ENCODE data around the gene EFNA5. TPM values are rescaled to one million over a fixed set of nuclear protein-coding genes. Genes with fewer than 3 reads are reported as not detected.

Gene EFNA5
- total RNA-seq, 1 experiment from 2014 or later: 0.22 TPM

GRCh38 chr5:107398703-107399102 is 272.0 kb downstream of the EFNA5 start:
- Histone ChIP-seq H3K9me2 (ENCODE audit: insufficient read depth) (no peaks in the 10 kb centered on the region; the same call in 1 of the 2 replicates), H3K9me3 (ENCODE audit: control insufficient read depth in 1 of 2, insufficient read depth in 1 of 2, low read depth in 1 of 2, low read length in 2 of 2) (no peaks in the 10 kb centered on the region), H3K27ac (ENCODE audit: low read depth, low read length) (no peak overlapping the region), H3K4me3 (replicated peaks in 1 of 2; ENCODE audit: low read depth in 1 of 2, low read length in 2 of 2) (no peak overlapping the region), H3K79me2 (ENCODE audit: insufficient read depth, low read length) (no peaks in the 10 kb centered on the region), H3K36me3 (ENCODE audit: control insufficient read depth in 1 of 2, insufficient read depth in 2 of 2, low read length in 2 of 2) (no peaks in the 10 kb centered on the region), H3K9ac (ENCODE audit: low read length) (no peak overlapping the region), H4K20me1 (ENCODE audit: insufficient read depth) (no peaks in the 10 kb centered on the region), H3K27me3 (ENCODE audit: insufficient read depth, low read length) (no peaks in the 10 kb centered on the region), H2AFZ (ENCODE audit: low read depth, low read length, poor library complexity, severe bottlenecking) (no peak overlapping the region), H3K4me2 (ENCODE audit: low read length) (no peak overlapping the region), H3K4me1 (ENCODE audit: control insufficient read depth in 1 of 2, insufficient read depth in 2 of 2, low read length in 2 of 2) (no peaks in the 10 kb centered on the region)
- ChIA-PET CTCF (no interaction called here), POLR2A (no interaction called here), RAD21 (ENCODE audit: low non-redundant PET in 1 of 2, low total read pairs in 2 of 2, uncharacterized antibody in 2 of 2, unreplicated experiment in 2 of 2) (no interaction called here)
- intact Hi-C loops (cut with micrococcal nuclease): no loop called here
- TF ChIP-seq POLR2A (IDR thresholded peaks at IDR 0.05; ENCODE audit: borderline replicate concordance, extremely low read depth, insufficient read depth, insufficient read length) (no peak), CEBPB (IDR thresholded peaks at IDR 0.05; ENCODE audit: low read depth) (no peak), ZBTB33 (IDR thresholded peaks at IDR 0.05; ENCODE audit: extremely low read depth, insufficient replicate concordance, low read length) (no peak), CTCF (IDR thresholded peaks at IDR 0.05 in 2 of 3, conservative IDR thresholded peaks at IDR 0.05 in 1 of 3; ENCODE audit: borderline replicate concordance in 1 of 3, insufficient read depth in 1 of 3, low read depth in 2 of 3, low read length in 2 of 3) (no peak), EGR1 (IDR thresholded peaks at IDR 0.05; ENCODE audit: low read depth) (no peak), RAD21 (IDR thresholded peaks at IDR 0.05; ENCODE audit: low read depth) (no peak), SP1 (IDR thresholded peaks at IDR 0.05; ENCODE audit: low read depth) (no peak), CBX3 (IDR thresholded peaks at IDR 0.05; ENCODE audit: low read depth) (no peak), ZFX (IDR thresholded peaks at IDR 0.05) (no peak), ELF1 (IDR thresholded peaks at IDR 0.05; ENCODE audit: borderline replicate concordance, low read depth) (no peak)
- ATAC-seq (no peak), DNase-seq (ENCODE audit: low read depth, low spot score) (no peak)
- BruUV-seq (replicated peaks): no TSS peak
